Measurements from ENCODE around the gene AGMO. TPM values are rescaled to one million over a fixed set of nuclear protein-coding genes. Genes with fewer than 3 reads are reported as not detected.

Gene AGMO
- polyA plus RNA-seq, 1 experiment = not detected

DNA sequence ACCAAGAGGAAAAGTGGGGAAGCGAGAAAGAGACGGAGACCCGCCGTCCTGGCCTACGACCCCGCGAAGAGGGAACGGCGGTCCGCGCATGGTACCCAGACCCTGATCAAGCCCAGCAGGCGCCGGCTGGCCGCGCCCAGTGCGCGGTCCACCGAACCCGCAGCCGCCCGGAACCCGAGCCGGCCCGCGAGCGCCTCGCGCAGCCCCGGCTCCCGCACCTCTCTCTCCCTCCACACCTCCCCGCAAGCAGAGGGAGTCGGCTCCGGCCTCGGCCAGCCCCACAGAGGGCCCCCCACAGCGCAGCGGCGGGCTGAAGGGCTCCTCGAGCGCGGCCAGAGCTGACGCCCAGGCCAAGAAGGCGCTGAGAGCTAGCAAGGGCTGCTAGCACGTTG, 164.7 kb downstream of the AGMO start:
- DNase-seq (ENCODE audit: low read depth) = no peak
- ChIA-PET CTCF (interaction anchor here (1.4 kb wide), 1 partner anchor 9 kb away, joined by 3 read pairs; no protein-coding TSS in a partner anchor), POLR2A (no interaction called here)
- no peak overlapping the region for H3K4me3 ChIP-seq (ENCODE audit: low read depth, low read length)
- H3K36me3 ChIP-seq (ENCODE audit: control insufficient read depth, insufficient read depth, low read length) = no peaks in the 10 kb centered on the region
- TF ChIP-seq, protein P1, sequence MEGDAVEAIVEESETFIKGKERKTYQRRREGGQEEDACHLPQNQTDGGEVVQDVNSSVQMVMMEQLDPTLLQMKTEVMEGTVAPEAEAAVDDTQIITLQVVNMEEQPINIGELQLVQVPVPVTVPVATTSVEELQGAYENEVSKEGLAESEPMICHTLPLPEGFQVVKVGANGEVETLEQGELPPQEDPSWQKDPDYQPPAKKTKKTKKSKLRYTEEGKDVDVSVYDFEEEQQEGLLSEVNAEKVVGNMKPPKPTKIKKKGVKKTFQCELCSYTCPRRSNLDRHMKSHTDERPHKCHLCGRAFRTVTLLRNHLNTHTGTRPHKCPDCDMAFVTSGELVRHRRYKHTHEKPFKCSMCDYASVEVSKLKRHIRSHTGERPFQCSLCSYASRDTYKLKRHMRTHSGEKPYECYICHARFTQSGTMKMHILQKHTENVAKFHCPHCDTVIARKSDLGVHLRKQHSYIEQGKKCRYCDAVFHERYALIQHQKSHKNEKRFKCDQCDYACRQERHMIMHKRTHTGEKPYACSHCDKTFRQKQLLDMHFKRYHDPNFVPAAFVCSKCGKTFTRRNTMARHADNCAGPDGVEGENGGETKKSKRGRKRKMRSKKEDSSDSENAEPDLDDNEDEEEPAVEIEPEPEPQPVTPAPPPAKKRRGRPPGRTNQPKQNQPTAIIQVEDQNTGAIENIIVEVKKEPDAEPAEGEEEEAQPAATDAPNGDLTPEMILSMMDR (IDR thresholded peaks at IDR 0.05; ENCODE audit: insufficient read depth, low read depth, low read length) = no peak
- no peaks in the 10 kb centered on the region for H3K27me3 ChIP-seq (ENCODE audit: control insufficient read depth, insufficient read depth, low read length)

DNA sequence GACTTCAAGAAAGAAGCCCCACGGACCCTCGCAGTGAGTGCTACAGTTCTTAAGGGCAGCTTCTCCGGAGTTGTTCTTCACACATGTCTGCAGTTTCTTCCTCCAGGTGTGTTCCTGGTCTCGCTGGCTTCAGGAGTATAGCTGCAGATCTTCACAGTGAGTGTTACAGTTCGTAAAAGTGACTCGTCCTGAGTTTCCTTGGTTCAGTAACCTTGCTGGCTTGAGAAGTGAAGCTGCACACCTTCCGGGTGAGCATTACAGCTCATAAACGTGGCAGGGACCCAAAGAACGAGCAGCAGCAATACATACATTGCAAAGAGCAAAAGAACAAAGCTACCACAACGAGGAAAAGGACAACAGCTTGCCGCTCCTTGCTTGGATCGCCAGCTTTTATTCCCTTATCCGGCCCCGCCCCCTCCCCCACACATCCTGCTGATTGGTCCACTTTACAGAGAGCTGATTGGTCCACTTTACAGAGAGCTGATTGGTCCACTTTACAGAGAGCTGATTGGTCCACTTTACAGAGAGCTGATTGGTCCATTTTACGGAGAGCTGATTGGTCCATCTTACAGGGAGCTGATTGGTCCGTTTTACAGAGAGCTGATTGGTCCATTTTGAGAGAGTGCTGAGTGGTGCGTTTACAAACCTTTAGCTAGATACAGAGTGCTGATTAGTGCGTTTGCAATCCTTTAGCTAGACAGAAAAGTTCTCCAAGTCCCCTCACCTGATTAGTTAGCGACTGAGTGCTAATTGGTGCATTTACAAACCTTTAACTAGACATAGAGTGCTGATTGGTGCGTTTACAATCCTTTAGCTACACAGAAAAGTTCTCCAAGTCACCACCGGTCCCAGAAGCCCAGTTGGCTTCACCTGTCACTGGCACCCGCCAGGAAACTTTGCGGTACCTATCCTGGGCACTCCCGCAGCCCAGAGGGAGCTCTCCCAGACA, 165.3 kb downstream of the AGMO start:
- Histone ChIP-seq H3K27me3 (ENCODE audit: control insufficient read depth, insufficient read depth, low read length) (no peaks in the 10 kb centered on the region), H3K4me3 (ENCODE audit: low read depth, low read length) (no peak overlapping the region), H3K36me3 (ENCODE audit: control insufficient read depth, insufficient read depth, low read length) (no peaks in the 10 kb centered on the region)
- ChIA-PET CTCF (interaction anchor here (1.4 kb wide), 1 partner anchor 9 kb away, joined by 3 read pairs; no protein-coding TSS in a partner anchor), POLR2A (no interaction called here)
- no peak for DNase-seq (ENCODE audit: low read depth)
- TF ChIP-seq, protein P1 (IDR thresholded peaks at IDR 0.05; ENCODE audit: insufficient read depth, low read depth, low read length) = no peak

DNA sequence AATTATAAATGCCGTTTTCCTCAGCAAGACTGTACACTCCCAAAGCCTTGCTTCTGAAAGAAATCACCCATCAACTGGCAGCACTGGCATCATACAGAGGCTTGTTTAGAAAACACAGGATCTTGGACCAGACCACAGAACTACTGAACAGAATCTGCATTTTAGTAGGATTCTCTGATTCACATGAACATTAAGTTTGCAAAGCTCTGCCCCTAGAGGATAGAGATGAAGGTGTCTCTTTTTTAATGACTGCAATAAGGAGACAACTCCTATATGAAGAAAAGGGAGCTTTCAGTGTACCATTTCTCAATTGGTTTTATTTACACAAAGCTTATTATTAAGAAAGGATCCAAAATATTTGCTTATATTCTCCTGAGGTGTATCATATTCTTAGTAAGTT, 172.7 kb downstream of the AGMO start:
- TF ChIP-seq, protein P1 (IDR thresholded peaks at IDR 0.05; ENCODE audit: insufficient read depth, low read depth, low read length) = no peak
- no peak for DNase-seq (ENCODE audit: low read depth)
- CTCF ChIA-PET = no interaction called here
- H3K27me3 ChIP-seq (ENCODE audit: control insufficient read depth, insufficient read depth, low read length) = no peaks in the 10 kb centered on the region
- POLR2A ChIA-PET = no interaction called here
- no peaks in the 10 kb centered on the region for H3K36me3 ChIP-seq (ENCODE audit: control insufficient read depth, insufficient read depth, low read length)
- no peak overlapping the region for H3K4me3 ChIP-seq (ENCODE audit: low read depth, low read length)

DNA sequence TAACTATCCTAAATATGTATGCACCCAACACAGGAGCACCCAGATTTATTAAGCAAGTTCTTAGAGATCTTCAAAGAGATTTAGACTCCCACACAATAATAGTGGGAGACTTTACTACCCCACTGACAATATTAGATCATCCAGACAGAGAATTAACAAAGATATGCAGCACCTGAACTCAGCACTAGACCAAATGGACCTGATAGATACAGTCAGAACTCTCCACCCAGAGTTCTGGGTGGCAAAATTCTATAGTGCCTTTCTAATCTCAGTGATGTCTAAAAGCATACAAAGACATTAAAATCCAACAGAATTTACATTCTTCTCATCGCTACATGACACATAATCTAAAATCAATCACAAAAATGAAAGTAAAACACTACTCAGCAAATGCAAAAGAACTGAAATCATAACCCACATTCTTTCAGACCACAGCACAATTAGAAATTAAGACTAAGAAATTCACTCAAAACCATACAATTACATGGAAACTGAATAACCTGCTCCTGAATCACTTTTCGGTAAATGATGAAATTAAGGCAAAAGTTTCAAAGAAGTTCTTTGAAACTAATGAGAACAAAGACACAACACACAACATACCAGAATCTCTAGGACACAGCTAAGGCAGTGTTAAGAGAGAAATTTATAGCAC, 183.2 kb downstream of the AGMO start:
- H3K4me3 ChIP-seq (ENCODE audit: low read depth, low read length) = no peak overlapping the region
- TF ChIP-seq, protein P1 (IDR thresholded peaks at IDR 0.05; ENCODE audit: insufficient read depth, low read depth, low read length) = no peak
- no peak for DNase-seq (ENCODE audit: low read depth)
- no peaks in the 10 kb centered on the region for H3K36me3 ChIP-seq (ENCODE audit: control insufficient read depth, insufficient read depth, low read length)
- POLR2A ChIA-PET = no interaction called here
- no peaks in the 10 kb centered on the region for H3K27me3 ChIP-seq (ENCODE audit: control insufficient read depth, insufficient read depth, low read length)
- CTCF ChIA-PET = no interaction called here

DNA sequence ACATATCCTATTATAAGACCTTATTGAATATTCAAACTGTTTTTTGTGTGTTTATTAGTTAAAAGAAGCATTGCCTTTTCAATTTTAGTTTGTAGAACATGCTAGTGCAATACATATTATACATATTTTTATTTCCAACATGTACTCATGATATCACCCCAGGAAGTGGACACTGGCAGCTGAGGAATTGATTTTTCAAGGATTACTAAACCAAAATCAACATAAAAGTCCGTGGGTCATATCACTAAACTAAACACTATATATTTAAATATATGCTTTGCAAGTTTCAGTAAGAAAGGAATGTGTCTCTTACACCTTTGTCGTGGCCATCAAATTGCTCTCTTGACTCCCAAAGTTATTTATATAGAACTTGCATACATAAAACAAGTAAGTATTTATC, 185.2 kb downstream of the AGMO start:
- ChIA-PET CTCF (no interaction called here), POLR2A (no interaction called here)
- TF ChIP-seq, protein P1 (IDR thresholded peaks at IDR 0.05; ENCODE audit: insufficient read depth, low read depth, low read length) = no peak
- no peaks in the 10 kb centered on the region for H3K27me3 ChIP-seq (ENCODE audit: control insufficient read depth, insufficient read depth, low read length)
- H3K4me3 ChIP-seq (ENCODE audit: low read depth, low read length) = no peak overlapping the region
- no peak for DNase-seq (ENCODE audit: low read depth)
- no peaks in the 10 kb centered on the region for H3K36me3 ChIP-seq (ENCODE audit: control insufficient read depth, insufficient read depth, low read length)
